HEK293T (cell line): Measurements from ENCODE around the gene ALDH2.

Experiments
- BHLHE40 ChIP-seq: fragments of 450-650 bp; IDR thresholded peaks from 2 replicates; pipeline ENCODE4 v1.6.1; 2016; ENCODE audit warnings: mild to moderate bottlenecking, moderate library complexity, borderline replicate concordance
- CTBP1 ChIP-seq: fragments of 450-650 bp; IDR thresholded peaks from 2 replicates; pipeline ENCODE4 v1.6.1; 2016; ENCODE audit warnings: borderline replicate concordance
- ELF4 ChIP-seq: fragments of 450-650 bp; IDR thresholded peaks from 2 replicates; pipeline ENCODE4 v1.6.1; 2017; ENCODE audit warnings: antibody characterized with exemption
- FOXA1 ChIP-seq: fragments of 450-650 bp; IDR thresholded peaks from 2 replicates; pipeline ENCODE4 v1.6.1; 2016; ENCODE audit warnings: mild to moderate bottlenecking
- FOXK2 ChIP-seq: fragments of 450-650 bp; IDR thresholded peaks from 2 replicates; pipeline ENCODE4 v1.6.1; 2016; ENCODE audit warnings: mild to moderate bottlenecking
- FOXM1 ChIP-seq: fragments of 450-650 bp; IDR thresholded peaks from 2 replicates; pipeline ENCODE4 v1.6.1; 2017; ENCODE audit warnings: mild to moderate bottlenecking, borderline replicate concordance
- L3MBTL2 ChIP-seq: fragments of 450-650 bp; conservative IDR thresholded peaks from 2 replicates; pipeline ENCODE4 v1.6.1; 2016; ENCODE audit warnings: mild to moderate bottlenecking
- LEF1 ChIP-seq: fragments of 450-650 bp; IDR thresholded peaks from 2 replicates; pipeline ENCODE4 v1.6.1; 2017; ENCODE audit warnings: mild to moderate bottlenecking, borderline replicate concordance
- NFRKB ChIP-seq: fragments of 450-650 bp; IDR thresholded peaks from 2 replicates; pipeline ENCODE4 v1.6.1; 2016; ENCODE audit warnings: mild to moderate bottlenecking, moderate library complexity
- SP1 ChIP-seq: fragments of 450-650 bp; IDR thresholded peaks from 2 replicates; pipeline ENCODE4 v1.6.1; 2017
- SUZ12 ChIP-seq: fragments of 450-650 bp; IDR thresholded peaks from 2 replicates; pipeline ENCODE4 v1.6.1; 2016; ENCODE audit warnings: mild to moderate bottlenecking
- TARDBP ChIP-seq: fragments of 450-650 bp; IDR thresholded peaks from 2 replicates; pipeline ENCODE4 v1.6.1; 2016
- ZNF384 ChIP-seq: fragments of 450-650 bp; IDR thresholded peaks from 2 replicates; pipeline ENCODE4 v1.6.1; 2016

- TF ChIP-seq SUZ12 (no peak), FOXM1 (no peak), CTBP1 (no peak), FOXK2 (no peak), FOXA1 (no peak), L3MBTL2 (no peak), BHLHE40 (no peak), NFRKB (no peak), SP1 (no peak), ELF4 (no peak), ZNF384 (no peak), TARDBP (no peak), LEF1 (no peak)
These were observed 31.4 kb downstream of the ALDH2 start for GRCh38 chr12:111798182-111798581.
